Measurements from ENCODE around the gene LRRC74B. TPM values are rescaled to one million over a fixed set of nuclear protein-coding genes. Genes with fewer than 3 reads are reported as not detected.
"Not testable (repeated sequence)": the region's sequence is repeated elsewhere in the genome, so short reads cannot be mapped to it uniquely, and the experiment has no call there.

The LRRC74B gene
- polyA plus RNA-seq, 2 of the 4 experiments (the other 2 are of a cell fraction), result 0.08 to 0.10 TPM

GRCh38 chr22:21055880-21056319 lies 10.2 kb downstream of the LRRC74B start:
- ChIA-PET CTCF (interaction anchor here (0.6 to 1.4 kb wide), 4 partner anchors 11 to 170 kb away, joined by 3 read pairs; partner anchors contain the start of gene LRRC74B), POLR2A (no interaction called here)
- H3K4me2 ChIP-seq, result no peak overlapping the region
- ATAC-seq (no peak), DNase-seq (ENCODE audit: low read depth in 1 of 2, low spot score in 1 of 2) (no peak), FAIRE-seq (no peak)
- no peak overlapping the region for H3K27ac ChIP-seq
- H3K4me1 ChIP-seq, result no peaks in the 10 kb centered on the region
- TF ChIP-seq NR3C1 (IDR thresholded peaks at IDR 0.05) (no peak), ZFP36 (IDR thresholded peaks at IDR 0.05; ENCODE audit: borderline replicate concordance, partially characterized antibody) (no peak), KDM1A (IDR thresholded peaks at IDR 0.05; ENCODE audit: low read depth) (no peak), NFE2L2 (conservative IDR thresholded peaks at IDR 0.05; ENCODE audit: low read length) (no peak), POLR2AphosphoS2 (conservative IDR thresholded peaks at IDR 0.05; ENCODE audit: low read length) (no peak), RFX5 (IDR thresholded peaks at IDR 0.05) (no peak), CBX2 (IDR thresholded peaks at IDR 0.05; ENCODE audit: borderline replicate concordance, low read depth) (no peak), MAZ (IDR thresholded peaks at IDR 0.05; ENCODE audit: borderline replicate concordance, low read depth, low read length) (no peak), HOXB13 (CRISPR knock-in tag; IDR thresholded peaks at IDR 0.05; ENCODE audit: low read depth) (no peak), E2F6 (IDR thresholded peaks at IDR 0.05; ENCODE audit: borderline replicate concordance, low read depth) (no peak)
- TF ChIP-seq, protein P1, sequence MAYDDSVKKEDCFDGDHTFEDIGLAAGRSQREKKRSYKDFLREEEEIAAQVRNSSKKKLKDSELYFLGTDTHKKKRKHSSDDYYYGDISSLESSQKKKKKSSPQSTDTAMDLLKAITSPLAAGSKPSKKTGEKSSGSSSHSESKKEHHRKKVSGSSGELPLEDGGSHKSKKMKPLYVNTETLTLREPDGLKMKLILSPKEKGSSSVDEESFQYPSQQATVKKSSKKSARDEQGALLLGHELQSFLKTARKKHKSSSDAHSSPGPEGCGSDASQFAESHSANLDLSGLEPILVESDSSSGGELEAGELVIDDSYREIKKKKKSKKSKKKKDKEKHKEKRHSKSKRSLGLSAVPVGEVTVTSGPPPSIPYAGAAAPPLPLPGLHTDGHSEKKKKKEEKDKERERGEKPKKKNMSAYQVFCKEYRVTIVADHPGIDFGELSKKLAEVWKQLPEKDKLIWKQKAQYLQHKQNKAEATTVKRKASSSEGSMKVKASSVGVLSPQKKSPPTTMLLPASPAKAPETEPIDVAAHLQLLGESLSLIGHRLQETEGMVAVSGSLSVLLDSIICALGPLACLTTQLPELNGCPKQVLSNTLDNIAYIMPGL (CRISPR knock-in tag; IDR thresholded peaks at IDR 0.05; ENCODE audit: borderline replicate concordance), result no peak
- no peaks in the 10 kb centered on the region for H3K9me3 ChIP-seq
- H3K4me3 ChIP-seq, result no peak overlapping the region
- WGBS (ENCODE audit: missing lambda C conversion rate), result 89% methylated on average over 6 of the region's 7 CpGs

DNA sequence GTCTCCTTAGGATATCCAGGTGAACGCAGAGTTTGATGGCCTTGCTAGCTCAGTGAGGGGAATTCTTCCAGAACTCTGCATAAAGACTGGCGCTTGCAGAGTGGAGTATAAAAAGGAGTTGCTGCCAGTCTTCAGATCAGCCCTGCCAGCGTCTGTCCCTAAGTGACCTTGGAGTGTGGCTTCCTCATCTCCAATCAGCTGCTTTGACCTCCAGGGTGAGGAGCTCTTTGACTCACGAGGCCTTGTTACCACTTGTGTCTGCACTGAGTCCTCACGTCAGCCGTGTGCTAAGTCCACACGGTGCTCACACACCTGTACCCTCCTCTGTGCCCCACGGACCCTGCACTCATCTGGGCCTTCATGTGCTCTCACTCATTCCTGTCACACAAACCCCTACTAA lies 14.6 kb downstream of the LRRC74B start:
- H3K4me1 ChIP-seq; H3K4me3 ChIP-seq; H3K4me2 ChIP-seq; CTCF ChIA-PET; POLR2A ChIA-PET; H3K27ac ChIP-seq; FAIRE-seq; H3K9me3 ChIP-seq; ATAC-seq; DNase-seq (ENCODE audit: low read depth in 1 of 2, low spot score in 1 of 2): not testable (repeated sequence)
- WGBS (ENCODE audit: missing lambda C conversion rate), result 71% methylated on average over 6 of the region's 8 CpGs

DNA sequence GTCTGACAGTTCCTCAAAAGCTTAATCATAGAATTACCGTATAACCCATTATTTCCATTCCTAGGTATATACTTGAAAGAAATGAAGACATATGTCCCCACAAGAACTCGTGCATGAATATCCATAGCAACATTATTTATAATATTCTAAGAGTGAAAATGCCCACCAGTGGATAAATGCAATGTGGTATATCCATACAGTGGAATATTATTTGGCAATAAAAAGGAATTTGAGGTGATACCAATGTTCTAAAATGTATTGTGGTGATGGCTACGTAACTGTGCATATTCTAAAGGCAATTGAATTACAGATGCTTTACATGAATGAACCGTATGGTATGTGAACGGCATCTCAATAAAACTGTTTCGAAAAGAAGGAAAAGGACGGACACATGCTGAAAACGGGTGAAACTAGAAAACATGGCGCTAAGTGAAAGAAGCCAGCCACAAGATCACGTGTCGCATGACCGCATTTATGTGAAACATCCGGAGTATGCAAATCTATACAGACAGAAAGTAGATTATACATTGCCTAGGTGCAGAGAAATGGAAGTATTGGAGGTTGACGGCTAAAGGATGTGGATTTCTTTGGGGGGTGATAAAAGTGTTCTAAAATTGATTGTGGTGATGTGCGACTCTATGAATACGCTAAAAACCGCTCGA lies 16.0 kb downstream of the LRRC74B start:
- ATAC-seq; H3K27ac ChIP-seq; DNase-seq (ENCODE audit: low read depth in 1 of 2, low spot score in 1 of 2); H3K4me1 ChIP-seq; H3K9me3 ChIP-seq; CTCF ChIA-PET; H3K4me2 ChIP-seq; H3K4me3 ChIP-seq; FAIRE-seq; POLR2A ChIA-PET: not testable (repeated sequence)
- WGBS (ENCODE audit: missing lambda C conversion rate), result 64% methylated on average over 18 of the region's 18 CpGs

DNA sequence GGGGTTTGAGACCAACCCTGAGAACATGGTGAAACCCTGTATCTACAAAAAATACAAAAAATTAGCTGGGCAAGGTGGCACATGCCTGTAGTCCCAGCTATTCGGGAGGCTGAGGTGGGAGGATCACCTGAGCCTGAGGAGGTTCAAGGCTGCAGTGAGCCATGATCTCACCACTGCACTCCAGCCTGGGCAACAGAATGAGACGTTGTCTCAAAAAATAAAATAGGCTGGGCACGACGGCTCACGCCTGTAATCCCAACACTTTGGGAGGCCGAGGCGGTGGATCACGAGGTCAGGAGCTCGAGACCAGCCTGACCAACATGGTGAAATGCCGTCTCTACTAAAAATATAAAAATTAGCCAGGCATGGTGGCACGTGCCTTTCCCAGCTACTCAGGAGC lies 18.7 kb downstream of the LRRC74B start:
- H3K9me3 ChIP-seq; H3K4me2 ChIP-seq; H3K4me3 ChIP-seq; ATAC-seq; DNase-seq (ENCODE audit: low read depth in 1 of 2, low spot score in 1 of 2); H3K27ac ChIP-seq; POLR2A ChIA-PET; H3K4me1 ChIP-seq; FAIRE-seq: not testable (repeated sequence)
- CTCF ChIA-PET, result interaction anchor here (1.0 to 2.3 kb wide), 2 partner anchors 38 to 44 kb away, joined by 3 to 6 read pairs; no protein-coding TSS in a partner anchor
- 38% methylated on average over 11 of the region's 11 CpGs for WGBS (ENCODE audit: missing lambda C conversion rate)
